Keratinocyte (primary cell): ENCODE data around the gene KIF1B. TPM values are rescaled to one million over a fixed set of nuclear protein-coding genes. Genes with fewer than 3 reads are reported as not detected.

ENCODE experiments used
- DNase-seq: peaks from one replicate; pipeline ENCODE4 v3.0.0-alpha.2; 2011; ENCODE audit warnings: low read depth, missing footprints, low spot score
- FAIRE-seq: peaks from 2 replicates; lab custom pipeline; 2011; peaks lifted over from hg19 to GRCh38; lab: Jason Lieb, UNC
- H2AFZ ChIP-seq: 2 replicates; pipeline ENCODE4 v1.6.0; 2012; ENCODE audit warnings: low read length, control low read depth, inconsistent platforms; ENCODE audit not compliant: control insufficient read depth
- H3K27ac ChIP-seq: 2 replicates; pipeline ENCODE4 v1.5.1; 2011; ENCODE audit warnings: low read length; ENCODE audit not compliant: control insufficient read depth, insufficient read depth
- H3K27me3 ChIP-seq: 3 replicates; pipeline ENCODE4 v1.6.0; 2011; ENCODE audit warnings: low read length; ENCODE audit not compliant: control insufficient read depth, insufficient read depth; ENCODE audit errors: extremely low read depth
- H3K36me3 ChIP-seq, 2 experiments: 2 replicates in 1 of 2; 3 replicates in 1 of 2; pipeline ENCODE4 v1.5.1; 2011; ENCODE audit warnings: low read length in 2 of 2, mild to moderate bottlenecking in 1 of 2; ENCODE audit not compliant: control insufficient read depth in 2 of 2, insufficient read depth in 2 of 2; ENCODE audit errors: extremely low read depth in 1 of 2
- H3K4me1 ChIP-seq: 3 replicates; pipeline ENCODE4 v1.5.1; 2011; ENCODE audit warnings: low read length; ENCODE audit not compliant: control insufficient read depth, insufficient read depth; ENCODE audit errors: extremely low read depth
- H3K4me2 ChIP-seq: 3 replicates; pipeline ENCODE4 v1.6.0; 2011; ENCODE audit warnings: low read depth, low read length; ENCODE audit not compliant: control insufficient read depth, insufficient read depth; ENCODE audit errors: extremely low read depth
- H3K4me3 ChIP-seq, 3 experiments: fragments of 200-600 bp in 1 of 3; sonication (generic) in 1 of 3; 2 replicates in 2 of 3; 3 replicates in 1 of 3; pipeline ENCODE4 v1.5.1; 2011 to 2016; ENCODE audit warnings: low read length in 3 of 3, mild to moderate bottlenecking in 3 of 3, control low read depth in 2 of 3, inconsistent platforms in 1 of 3, low read depth in 1 of 3, mixed read lengths in 1 of 3, mixed run types in 1 of 3, moderate library complexity in 1 of 3; ENCODE audit not compliant: control insufficient read depth in 2 of 3, insufficient read depth in 2 of 3; ENCODE audit errors: extremely low read depth in 1 of 3
- H3K79me2 ChIP-seq: 2 replicates; pipeline ENCODE4 v1.6.0; 2012; ENCODE audit warnings: low read length; ENCODE audit not compliant: control insufficient read depth, insufficient read depth
- H3K9ac ChIP-seq: 3 replicates; pipeline ENCODE4 v1.6.0; 2011; ENCODE audit warnings: low read length; ENCODE audit not compliant: control insufficient read depth, insufficient read depth; ENCODE audit errors: extremely low read depth
- H3K9me1 ChIP-seq: 3 replicates; pipeline ENCODE4 v1.6.0; 2011; ENCODE audit warnings: low read length; ENCODE audit not compliant: control insufficient read depth, insufficient read depth; ENCODE audit errors: extremely low read depth
- H3K9me3 ChIP-seq: 2 replicates; pipeline ENCODE4 v1.5.1; 2012; ENCODE audit warnings: low read depth, low read length; ENCODE audit not compliant: control insufficient read depth
- H4K20me1 ChIP-seq: 3 replicates; pipeline ENCODE4 v1.6.0; 2011; ENCODE audit warnings: low read length; ENCODE audit not compliant: control insufficient read depth, insufficient read depth; ENCODE audit errors: extremely low read depth
- CTCF ChIP-seq, 3 experiments: IDR thresholded peaks in 1 of 3; conservative IDR thresholded peaks in 1 of 3; optimal IDR thresholded peaks in 1 of 3; 2 replicates in 2 of 3; 3 replicates in 1 of 3; pipeline versions ENCODE3 to v1.5.1; 2011; ENCODE audit warnings: low read length in 3 of 3, mild to moderate bottlenecking in 3 of 3, moderate library complexity in 2 of 3, control low read depth in 1 of 3, inconsistent platforms in 1 of 3; ENCODE audit not compliant: insufficient read depth in 2 of 3; ENCODE audit errors: extremely low read depth in 1 of 3
- EZH2 ChIP-seq: IDR thresholded peaks from one replicate; pipeline ENCODE4 v1.6.1; 2012; ENCODE audit warnings: inconsistent platforms, mild to moderate bottlenecking, low read length, moderate library complexity
- dilution Hi-C: fragments of 300-500 bp; cut with MboI; formaldehyde crosslinking; loops from one replicate; pipeline ENCODE4 v1.7.0; 2020; ENCODE audit warnings: low sequenced_read_pairs; ENCODE audit not compliant: extremely low pct_ligation_motif_present
- polyA plus RNA-seq, 5 experiments: library from polyadenylated mRNA; depleted of rRNA in 3 of 5; stranded (reverse) in 3 of 5; stranded (forward) in 1 of 5; unstranded in 1 of 5; fragments of >200 nt; gene quantifications; 1 replicate in 1 of 5; 2 replicates in 3 of 5; 3 replicates in 1 of 5; pipeline versions ENCODE4 v1.2.1 to v1.2.3, GENCODE V29; 2011 to 2012; ENCODE audit warnings: missing spikeins in 2 of 5, low read depth in 1 of 5, low replicate concordance in 1 of 5

Gene KIF1B
- polyA plus RNA-seq, 1 donor (not counting 4 experiments of a cell fraction or from before 2014, with no cell fraction given) = 15.1 TPM

- no peaks in the 10 kb centered on the region for H4K20me1 ChIP-seq
- H3K9me3 ChIP-seq = no peaks in the 10 kb centered on the region
- H3K4me3 ChIP-seq = no peak overlapping the region
- no peak for TF ChIP-seq EZH2
- no peak for TF ChIP-seq CTCF (optimal IDR thresholded peaks at IDR 0.05 in 1 of 3, IDR thresholded peaks at IDR 0.05 in 1 of 3, conservative IDR thresholded peaks at IDR 0.05 in 1 of 3; ENCODE audit: extremely low read depth in 1 of 3, insufficient read depth in 2 of 3, low read length in 3 of 3)
- no peak for DNase-seq
- no peak overlapping the region for H3K9ac ChIP-seq
- no peaks in the 10 kb centered on the region for H3K36me3 ChIP-seq
- H3K79me2 ChIP-seq = peaks cover 10% of the 10 kb centered on the region
- peaks cover 12% of the 10 kb centered on the region for H3K4me1 ChIP-seq
- dilution Hi-C loops = no loop called here
- no peaks in the 10 kb centered on the region for H3K9me1 ChIP-seq
- no peaks in the 10 kb centered on the region for H3K27me3 ChIP-seq
- H3K27ac ChIP-seq = no peak overlapping the region
- FAIRE-seq = no peak
- no peak overlapping the region for H2AFZ ChIP-seq
- no peak overlapping the region for H3K4me2 ChIP-seq
These were observed 218.6 kb downstream of the KIF1B start for GRCh38 chr1:10428984-10429383.

GRCh38 chr1:10429868-10430215 is 219.5 kb downstream of the KIF1B start:
- Histone ChIP-seq H3K4me2 (peak overlapping the region; percentile 99), H2AFZ (peak overlapping the region; percentile 99), H3K4me1 (peaks cover 12% of the 10 kb centered on the region), H3K27ac (peak overlapping the region; percentile 79), H3K9me3 (no peaks in the 10 kb centered on the region), H3K4me3 (peak overlapping the region; percentile 72 to 90 (median 80)), H4K20me1 (no peaks in the 10 kb centered on the region), H3K27me3 (no peaks in the 10 kb centered on the region), H3K36me3 (no peaks in the 10 kb centered on the region), H3K9me1 (no peaks in the 10 kb centered on the region), H3K9ac (peak overlapping the region; percentile 93), H3K79me2 (peaks cover 10% of the 10 kb centered on the region)
- FAIRE-seq = no peak
- dilution Hi-C loops = no loop called here
- TF ChIP-seq EZH2 (no peak), CTCF (optimal IDR thresholded peaks at IDR 0.05 in 1 of 3, IDR thresholded peaks at IDR 0.05 in 1 of 3, conservative IDR thresholded peaks at IDR 0.05 in 1 of 3; ENCODE audit: extremely low read depth in 1 of 3, insufficient read depth in 2 of 3, low read length in 3 of 3) (no peak)
- no peak for DNase-seq
